ENCODE results near the gene MMP24OS. TPM values are rescaled to one million over a fixed set of nuclear protein-coding genes. Genes with fewer than 3 reads are reported as not detected.

The MMP24OS gene
- total RNA-seq, 1 experiment from 2014 or later: 59.6 TPM

GRCh38 chr20:35226884-35227681 lies 50.8 kb downstream of the MMP24OS start:
- no peaks in the 10 kb centered on the region for H3K9me2 ChIP-seq (ENCODE audit: insufficient read depth)
- no peak overlapping the region for H3K4me2 ChIP-seq (ENCODE audit: low read length)
- intact Hi-C loops (cut with micrococcal nuclease): no loop called here
- no peaks in the 10 kb centered on the region for H3K79me2 ChIP-seq (ENCODE audit: insufficient read depth, low read length)
- no peak for DNase-seq (ENCODE audit: low read depth, low spot score)
- no peaks in the 10 kb centered on the region for H4K20me1 ChIP-seq (ENCODE audit: insufficient read depth)
- H2AFZ ChIP-seq (ENCODE audit: low read depth, low read length, poor library complexity, severe bottlenecking): no peak overlapping the region
- POLR2A ChIA-PET: no interaction called here
- RAD21 ChIA-PET (ENCODE audit: low non-redundant PET in 1 of 2, low total read pairs in 2 of 2, uncharacterized antibody in 2 of 2, unreplicated experiment in 2 of 2): no interaction called here
- no peak for TF ChIP-seq ZFX (IDR thresholded peaks at IDR 0.05)
- TF ChIP-seq, protein P1, sequence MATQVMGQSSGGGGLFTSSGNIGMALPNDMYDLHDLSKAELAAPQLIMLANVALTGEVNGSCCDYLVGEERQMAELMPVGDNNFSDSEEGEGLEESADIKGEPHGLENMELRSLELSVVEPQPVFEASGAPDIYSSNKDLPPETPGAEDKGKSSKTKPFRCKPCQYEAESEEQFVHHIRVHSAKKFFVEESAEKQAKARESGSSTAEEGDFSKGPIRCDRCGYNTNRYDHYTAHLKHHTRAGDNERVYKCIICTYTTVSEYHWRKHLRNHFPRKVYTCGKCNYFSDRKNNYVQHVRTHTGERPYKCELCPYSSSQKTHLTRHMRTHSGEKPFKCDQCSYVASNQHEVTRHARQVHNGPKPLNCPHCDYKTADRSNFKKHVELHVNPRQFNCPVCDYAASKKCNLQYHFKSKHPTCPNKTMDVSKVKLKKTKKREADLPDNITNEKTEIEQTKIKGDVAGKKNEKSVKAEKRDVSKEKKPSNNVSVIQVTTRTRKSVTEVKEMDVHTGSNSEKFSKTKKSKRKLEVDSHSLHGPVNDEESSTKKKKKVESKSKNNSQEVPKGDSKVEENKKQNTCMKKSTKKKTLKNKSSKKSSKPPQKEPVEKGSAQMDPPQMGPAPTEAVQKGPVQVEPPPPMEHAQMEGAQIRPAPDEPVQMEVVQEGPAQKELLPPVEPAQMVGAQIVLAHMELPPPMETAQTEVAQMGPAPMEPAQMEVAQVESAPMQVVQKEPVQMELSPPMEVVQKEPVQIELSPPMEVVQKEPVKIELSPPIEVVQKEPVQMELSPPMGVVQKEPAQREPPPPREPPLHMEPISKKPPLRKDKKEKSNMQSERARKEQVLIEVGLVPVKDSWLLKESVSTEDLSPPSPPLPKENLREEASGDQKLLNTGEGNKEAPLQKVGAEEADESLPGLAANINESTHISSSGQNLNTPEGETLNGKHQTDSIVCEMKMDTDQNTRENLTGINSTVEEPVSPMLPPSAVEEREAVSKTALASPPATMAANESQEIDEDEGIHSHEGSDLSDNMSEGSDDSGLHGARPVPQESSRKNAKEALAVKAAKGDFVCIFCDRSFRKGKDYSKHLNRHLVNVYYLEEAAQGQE (IDR thresholded peaks at IDR 0.05; ENCODE audit: low read depth): peak; percentile 49
- H3K4me1 ChIP-seq (ENCODE audit: control insufficient read depth in 1 of 2, insufficient read depth in 2 of 2, low read length in 2 of 2): no peaks in the 10 kb centered on the region
- no peak for ATAC-seq
- no peak overlapping the region for H3K27ac ChIP-seq (ENCODE audit: low read depth, low read length)
- no peaks in the 10 kb centered on the region for H3K27me3 ChIP-seq (ENCODE audit: insufficient read depth, low read length)
- H3K9ac ChIP-seq (ENCODE audit: low read length): no peak overlapping the region
- no peaks in the 10 kb centered on the region for H3K36me3 ChIP-seq (ENCODE audit: control insufficient read depth in 1 of 2, insufficient read depth in 2 of 2, low read length in 2 of 2)
- no TSS peak for BruUV-seq (replicated peaks)
- H3K4me3 ChIP-seq (replicated peaks in 1 of 2; ENCODE audit: low read depth in 1 of 2, low read length in 2 of 2): no peak overlapping the region
- CTCF ChIA-PET: no interaction called here
- H3K9me3 ChIP-seq (ENCODE audit: control insufficient read depth in 1 of 2, insufficient read depth in 1 of 2, low read depth in 1 of 2, low read length in 2 of 2): no peaks in the 10 kb centered on the region

Other genes with a start within 250 kb of the MMP24OS start
- 48.6 TPM for gene TRPC4AP, start 185.3 kb downstream of the MMP24OS start, total RNA-seq (2021; ENCODE audit: unreplicated experiment)
- gene EDEM2, start 130.8 kb downstream of the MMP24OS start, total RNA-seq (2021; ENCODE audit: unreplicated experiment): 22.8 TPM
- 52.0 TPM for gene PROCR, start 106.0 kb downstream of the MMP24OS start, total RNA-seq (2021; ENCODE audit: unreplicated experiment)
- not detected for gene MMP24, start 51.4 kb downstream of the MMP24OS start, total RNA-seq (2021; ENCODE audit: unreplicated experiment)
- gene EIF6, start 6.7 kb upstream of the MMP24OS start, total RNA-seq (2021; ENCODE audit: unreplicated experiment): 209 TPM
- not detected for gene FAM83C, start 14.3 kb upstream of the MMP24OS start, total RNA-seq (2021; ENCODE audit: unreplicated experiment)
- 51.7 TPM for gene UQCC1, start 133.9 kb upstream of the MMP24OS start, total RNA-seq (2021; ENCODE audit: unreplicated experiment)
- not detected for gene GDF5, start 160.1 kb upstream of the MMP24OS start, total RNA-seq (2021; ENCODE audit: unreplicated experiment)
- gene CEP250, start 177.5 kb upstream of the MMP24OS start, total RNA-seq (2021; ENCODE audit: unreplicated experiment): 42.3 TPM

Data from HCT116 (cell line).